HG03378 (cell line): ENCODE results near the gene RPS2.
"Not testable (repeated sequence)": the region's sequence is repeated elsewhere in the genome, so short reads cannot be mapped to it uniquely, and the experiment has no call there.

Experiments
- ATAC-seq: cut with Tn5 transposase; IDR thresholded peaks from one replicate; pipeline ENCODE4 v1.9.1; 2021; ENCODE audit warnings: mild to moderate bottlenecking, moderate library complexity; ENCODE audit not compliant: unreplicated experiment

Gene RPS2

DNA sequence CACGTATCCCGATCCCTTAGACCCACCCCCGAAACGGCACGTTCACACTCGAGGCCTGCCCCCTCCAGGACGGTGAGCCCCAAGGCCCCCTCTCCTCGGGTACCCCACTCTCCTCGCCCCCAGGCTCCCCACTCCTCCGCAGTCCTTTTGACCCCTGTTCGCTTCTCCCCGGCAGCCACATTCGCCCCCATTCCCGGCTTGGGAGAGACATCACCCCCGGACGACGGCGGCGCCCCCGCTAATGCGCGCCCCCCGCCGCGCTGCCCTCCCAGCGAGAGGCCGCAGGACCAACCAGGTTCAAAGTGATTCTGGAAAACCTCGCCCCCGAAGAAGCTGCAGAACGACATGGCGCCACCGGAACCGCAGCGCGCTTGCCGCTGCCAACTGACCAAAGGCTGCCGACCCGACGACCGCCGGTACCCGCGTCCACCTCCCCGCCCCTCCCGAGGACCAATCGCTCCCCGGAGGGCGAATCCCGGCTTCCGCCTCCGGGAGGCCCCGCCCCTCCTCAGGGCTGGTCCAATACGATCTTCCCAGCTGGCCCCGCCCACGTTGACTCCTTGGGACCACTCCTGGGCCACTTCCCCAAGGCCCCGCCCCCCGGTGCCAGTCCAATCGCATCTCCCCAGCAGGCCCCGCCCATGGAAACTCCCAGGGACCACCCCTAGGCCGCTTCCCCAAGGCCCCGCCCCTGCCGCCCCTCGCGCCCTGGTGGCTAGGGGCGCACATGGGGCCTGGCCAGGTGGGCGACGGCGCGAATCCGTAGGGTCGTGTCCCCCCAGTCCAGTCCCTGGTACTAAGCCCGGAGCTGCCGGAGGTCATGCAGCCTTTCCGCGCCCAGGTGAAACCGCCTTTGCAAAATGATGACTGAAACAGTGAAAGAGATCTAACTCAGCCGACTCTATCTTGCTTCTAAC, 21.6 kb downstream of the RPS2 start, which contains the start of gene MSRB1:
TSS of gene MSRB1 (minus strand) at position 390 of the 917 bp plus-strand sequence. CDS start at position 347, 43 bp downstream.
- peak; percentile 79 for ATAC-seq

DNA sequence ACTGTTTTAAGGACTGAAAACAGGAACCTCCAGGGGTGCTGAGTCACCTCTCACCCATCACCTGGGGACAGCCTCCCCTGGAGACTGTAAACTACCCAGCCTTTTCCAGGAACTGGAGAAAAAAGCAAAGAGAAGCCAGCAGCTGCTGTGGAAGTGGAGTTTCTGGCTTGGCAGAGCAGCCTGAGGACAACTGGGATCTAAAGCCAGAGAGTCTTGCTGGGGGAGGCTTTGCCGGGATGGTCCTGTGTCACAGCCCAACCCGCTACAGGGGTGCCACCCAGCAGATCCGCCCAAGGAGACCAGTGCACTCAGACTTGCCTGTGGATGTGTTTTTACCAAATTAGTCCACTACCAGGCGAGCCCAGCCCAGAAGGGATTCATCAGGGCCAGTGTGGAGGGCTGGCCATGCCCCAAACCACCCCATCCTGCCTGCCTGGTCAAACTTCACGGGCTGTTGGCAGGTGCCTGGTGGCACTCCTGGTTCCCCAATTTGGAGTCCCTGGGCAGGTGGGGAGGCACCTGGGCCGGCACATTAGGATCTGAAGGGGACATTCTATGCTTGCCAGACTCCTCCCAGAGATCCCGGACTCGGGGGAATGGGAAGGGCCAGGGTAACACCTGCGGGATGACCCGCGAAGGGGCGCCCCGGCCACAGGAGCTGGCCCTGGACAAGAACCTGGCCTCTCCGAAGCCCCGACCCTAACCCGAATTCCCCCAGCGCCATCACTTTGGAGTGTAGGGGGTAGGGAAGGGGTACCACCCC, 22.4 kb downstream of the RPS2 start:
- no peak for ATAC-seq

DNA sequence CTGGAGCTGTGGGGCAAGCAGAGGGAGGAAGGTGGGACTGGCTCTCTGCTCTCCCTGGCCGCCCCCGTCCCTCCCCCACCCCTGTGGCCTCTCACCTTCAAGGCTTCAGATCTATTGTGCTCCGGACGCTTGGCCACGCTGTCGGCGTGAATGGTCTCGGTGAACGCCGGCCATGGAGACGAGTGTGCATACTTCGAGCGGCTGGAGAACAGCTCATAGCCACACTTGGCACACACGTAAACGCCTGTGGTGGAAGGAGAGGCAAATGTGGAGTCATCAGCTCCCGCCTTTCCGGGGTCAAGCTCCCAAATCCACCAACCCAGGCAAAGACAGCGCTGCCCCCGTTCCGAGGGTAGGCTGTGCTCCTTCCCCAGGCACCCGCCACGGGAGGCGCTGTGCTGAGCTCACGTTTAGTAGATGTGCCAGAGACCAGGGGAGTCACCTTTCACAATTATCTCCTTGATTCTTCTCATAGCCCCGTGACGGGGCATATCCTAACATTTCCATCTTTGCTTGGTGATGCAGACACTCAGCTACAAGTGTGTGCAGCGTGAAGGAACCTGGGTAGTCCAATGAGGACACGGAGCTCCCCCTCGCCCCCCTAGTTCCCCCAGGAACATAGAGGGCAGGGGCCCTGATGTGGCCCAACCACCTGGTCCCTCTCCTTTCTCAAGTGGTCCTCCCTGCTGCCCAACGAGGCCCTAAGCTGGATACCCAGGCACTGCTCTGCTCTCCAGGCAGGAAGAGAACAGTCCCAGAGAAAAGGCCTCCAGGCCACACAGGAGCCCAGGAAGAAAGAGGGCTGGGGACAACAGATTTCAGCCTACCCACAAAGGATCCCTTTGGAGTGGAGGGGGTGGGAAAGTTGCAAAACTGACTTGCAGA, 23.2 kb downstream of the RPS2 start:
- no peak for ATAC-seq

DNA sequence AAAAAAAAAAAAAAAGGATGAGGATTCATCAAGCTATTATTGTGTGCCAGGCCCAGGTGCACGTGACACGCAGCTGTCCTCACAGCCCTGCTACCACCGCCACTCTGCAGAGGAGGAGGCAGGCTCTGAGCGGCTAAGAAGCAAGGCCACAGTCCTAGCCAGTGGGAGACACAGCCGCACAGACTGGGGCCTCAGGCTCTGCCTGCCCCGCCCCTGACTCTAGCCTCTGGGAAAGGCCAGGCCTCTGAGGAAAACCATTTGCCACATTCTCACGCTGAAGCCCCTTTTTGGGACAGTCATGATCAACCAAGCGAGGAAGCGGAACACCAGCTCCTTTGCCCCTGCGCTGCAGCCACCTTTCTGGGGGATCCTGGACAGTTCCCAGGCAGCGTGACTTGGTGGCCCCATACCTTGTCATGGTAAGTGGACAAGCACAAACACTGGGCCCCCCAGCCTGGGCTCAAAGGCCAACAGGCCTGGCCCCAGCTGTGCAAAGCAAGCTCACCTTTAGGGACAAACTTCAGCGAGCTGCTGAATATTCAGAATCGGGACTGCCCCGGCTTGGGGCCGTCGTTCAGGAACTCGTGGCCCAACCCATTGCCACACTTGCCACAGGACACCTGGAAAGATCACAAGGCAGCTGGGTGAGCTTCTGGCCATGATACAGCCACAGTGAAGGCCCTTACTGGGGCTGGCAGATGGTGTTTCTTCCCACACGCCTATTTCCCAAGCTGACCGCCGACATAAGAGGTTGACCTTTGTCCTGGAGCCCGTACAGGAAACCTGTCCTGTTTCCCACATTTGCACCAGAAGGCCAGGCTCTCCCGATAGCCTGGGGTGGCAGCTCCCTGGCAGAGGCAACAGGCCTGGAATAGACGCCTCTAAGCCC, 24.1 kb downstream of the RPS2 start:
- no peak for ATAC-seq

DNA sequence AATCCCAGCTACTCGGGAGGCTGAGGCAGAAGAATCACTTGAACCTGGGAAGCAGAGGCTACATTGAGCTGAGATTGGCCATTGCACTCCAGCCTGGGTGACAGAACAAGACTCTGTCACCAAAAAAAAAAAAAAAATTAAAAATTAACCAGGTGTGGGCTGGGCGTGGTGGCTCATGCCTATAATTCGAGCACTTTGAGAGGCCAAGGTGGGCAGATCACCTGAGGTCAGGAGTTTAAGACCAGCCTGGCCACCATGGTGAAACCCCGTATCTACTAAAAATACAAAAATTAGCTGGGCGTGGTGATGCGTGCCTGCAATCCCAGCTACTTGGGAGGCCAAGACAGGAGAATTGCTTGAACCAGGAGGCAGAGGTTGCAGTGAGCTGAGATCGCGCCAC, 24.8 kb downstream of the RPS2 start:
- not testable (repeated sequence) for ATAC-seq

DNA sequence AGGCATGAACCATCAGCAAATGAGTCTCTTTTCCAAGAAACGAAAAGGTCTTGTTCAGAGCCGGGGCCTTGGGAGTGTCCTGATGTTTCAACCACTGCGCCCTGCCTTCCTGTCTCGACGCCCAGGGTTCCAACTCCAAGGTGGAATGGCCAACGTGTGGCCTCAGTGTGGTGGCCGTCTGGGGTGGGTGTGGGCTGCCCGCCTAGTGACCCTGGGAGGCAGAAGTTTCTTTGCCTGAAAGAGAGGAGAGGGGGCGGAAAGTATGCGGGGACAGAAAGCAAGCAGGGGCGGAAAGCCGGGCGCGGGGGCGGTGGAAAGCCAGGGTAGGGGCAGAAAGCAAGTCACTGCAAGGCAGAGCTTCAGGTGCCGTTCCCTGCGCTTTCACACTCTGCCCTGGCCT, 25.7 kb downstream of the RPS2 start:
- ATAC-seq: no peak

DNA sequence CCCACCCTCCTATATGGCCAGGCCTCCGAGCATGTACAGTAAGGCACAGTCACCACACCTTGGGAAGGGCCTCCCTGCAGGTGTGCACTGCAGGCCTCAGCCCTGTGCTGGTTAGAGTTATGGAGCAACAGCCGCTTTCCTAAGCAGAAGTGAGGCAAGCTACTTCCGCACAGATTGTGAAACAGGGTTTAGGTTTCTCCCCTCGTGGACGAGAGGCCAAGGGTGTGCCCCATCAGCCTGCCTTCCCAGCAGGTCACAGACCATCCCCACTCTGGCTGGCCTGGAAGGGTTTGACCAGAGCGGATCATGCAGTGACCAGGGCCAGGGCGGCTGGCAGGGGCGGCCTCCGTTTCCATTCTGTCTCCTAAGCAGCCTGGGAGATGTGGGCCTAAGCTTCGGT, 26.3 kb downstream of the RPS2 start:
- no peak for ATAC-seq

DNA sequence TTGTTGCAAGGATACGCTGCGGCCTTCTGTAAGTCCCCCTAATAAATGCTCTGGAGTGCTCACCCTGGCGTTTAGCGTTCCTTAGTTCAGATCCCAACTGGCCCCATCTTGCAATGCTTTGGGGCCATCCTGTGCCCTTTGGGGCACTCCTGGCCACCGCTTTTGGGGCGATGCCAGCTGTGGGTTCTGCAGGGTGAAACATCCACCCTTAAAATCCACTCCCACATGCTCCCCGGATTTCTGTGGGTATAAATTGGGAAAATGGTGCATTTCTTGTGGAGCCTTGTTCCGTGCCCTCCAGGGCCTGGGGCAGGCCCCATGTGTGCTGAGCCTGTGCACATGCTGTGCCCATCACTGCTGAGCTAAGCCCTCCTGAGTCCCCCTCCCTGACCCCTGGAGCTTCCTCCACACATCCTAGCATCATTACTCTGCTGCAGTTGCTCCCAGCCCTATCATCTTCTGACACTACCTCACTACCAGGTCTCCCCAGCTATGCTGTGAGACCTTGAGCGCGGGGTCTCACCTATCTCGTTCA, 27.6 kb downstream of the RPS2 start:
- no peak for ATAC-seq

DNA sequence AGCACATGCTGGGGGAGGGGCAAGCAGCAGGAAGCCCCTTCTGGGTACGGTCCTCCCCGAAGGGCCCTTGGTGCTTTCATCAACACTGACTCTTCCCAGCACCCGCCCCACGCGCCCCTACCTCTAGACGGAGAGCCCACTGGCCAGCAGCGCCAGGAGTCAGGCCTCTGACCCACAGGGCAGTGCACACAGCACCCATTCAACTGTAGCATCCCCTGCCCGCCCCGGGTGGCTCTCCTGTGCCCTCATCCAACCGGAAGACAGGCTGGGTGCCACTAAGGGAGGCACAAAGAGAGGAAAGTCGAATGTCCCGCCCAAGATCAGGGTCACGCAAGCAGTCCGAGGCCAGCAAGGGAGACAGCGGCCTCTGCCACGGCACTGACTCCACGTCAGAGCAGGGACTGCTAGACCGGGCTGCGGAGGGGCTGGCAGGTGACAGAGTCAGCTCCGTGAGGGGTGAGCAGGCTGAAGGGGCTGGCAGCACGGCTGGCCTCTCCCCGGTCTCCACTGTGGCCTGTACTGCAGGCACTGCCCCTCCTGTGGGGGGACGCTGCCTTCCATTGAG, 31.4 kb downstream of the RPS2 start:
- no peak for ATAC-seq

DNA sequence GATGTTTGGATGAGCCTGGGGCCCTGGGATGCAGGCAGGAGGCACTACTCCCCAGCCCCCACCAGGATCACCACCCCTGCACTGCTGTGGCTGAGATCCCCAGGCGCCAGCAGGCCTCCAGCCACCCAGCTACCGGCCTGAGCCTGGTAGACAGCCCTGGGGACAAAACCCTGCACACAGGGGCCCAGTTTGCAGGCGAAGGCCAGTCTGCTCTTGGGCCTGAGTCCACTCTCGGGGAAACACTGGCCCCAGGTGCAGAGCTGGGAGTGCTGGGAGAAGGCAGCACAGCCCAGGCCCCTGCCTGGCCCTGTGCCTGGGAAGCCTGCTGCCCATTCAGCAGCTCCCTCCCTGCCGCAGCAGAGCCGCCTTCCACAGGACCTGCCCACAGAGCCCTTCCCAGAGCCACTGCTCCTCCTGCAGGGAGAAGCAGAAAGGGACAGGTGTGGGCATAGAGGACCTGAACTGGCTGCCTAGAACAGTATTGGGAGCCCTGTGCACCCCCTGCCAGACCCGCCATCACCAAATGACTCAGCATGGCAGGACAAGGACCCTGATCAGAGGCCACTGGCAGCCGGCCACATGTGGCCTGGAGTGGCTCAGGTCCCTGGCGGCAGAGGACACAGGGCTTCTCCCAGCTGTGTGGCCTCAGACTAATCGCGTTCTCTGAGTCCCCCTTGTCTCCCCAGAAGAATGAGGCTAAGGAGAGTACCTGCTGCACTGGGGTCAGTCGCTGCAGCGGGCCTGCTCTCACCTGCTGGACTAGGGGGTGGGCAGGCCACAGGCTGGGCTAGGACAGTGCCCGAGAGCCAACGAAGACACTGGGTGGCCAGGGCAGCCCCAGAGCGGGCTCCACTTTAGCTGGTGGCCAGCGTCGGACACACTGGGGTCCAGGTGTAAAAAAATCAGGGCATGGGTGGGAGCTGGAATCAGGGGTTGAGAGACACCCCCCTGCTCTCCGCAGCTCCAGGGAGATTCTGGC, 32.3 kb downstream of the RPS2 start:
- no peak for ATAC-seq

DNA sequence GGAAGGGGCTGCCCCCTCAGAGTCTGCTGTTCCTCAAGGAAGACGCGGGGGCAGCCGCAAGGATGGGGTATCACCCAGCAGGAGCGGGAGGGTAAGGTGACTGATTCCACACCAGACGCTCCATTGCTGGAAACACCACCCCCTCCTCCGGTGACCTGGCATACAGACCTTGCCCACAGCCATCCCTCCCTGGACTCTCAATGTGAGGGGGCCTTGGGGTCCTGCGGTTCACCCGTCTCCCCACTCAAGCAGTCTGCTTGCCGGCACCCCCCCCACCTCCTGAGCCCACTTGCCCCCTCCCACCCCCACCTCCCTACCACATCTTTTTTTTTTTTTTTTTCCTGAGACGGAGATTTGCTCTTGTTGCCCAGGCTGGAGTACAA, 34.3 kb downstream of the RPS2 start:
- ATAC-seq: no peak

DNA sequence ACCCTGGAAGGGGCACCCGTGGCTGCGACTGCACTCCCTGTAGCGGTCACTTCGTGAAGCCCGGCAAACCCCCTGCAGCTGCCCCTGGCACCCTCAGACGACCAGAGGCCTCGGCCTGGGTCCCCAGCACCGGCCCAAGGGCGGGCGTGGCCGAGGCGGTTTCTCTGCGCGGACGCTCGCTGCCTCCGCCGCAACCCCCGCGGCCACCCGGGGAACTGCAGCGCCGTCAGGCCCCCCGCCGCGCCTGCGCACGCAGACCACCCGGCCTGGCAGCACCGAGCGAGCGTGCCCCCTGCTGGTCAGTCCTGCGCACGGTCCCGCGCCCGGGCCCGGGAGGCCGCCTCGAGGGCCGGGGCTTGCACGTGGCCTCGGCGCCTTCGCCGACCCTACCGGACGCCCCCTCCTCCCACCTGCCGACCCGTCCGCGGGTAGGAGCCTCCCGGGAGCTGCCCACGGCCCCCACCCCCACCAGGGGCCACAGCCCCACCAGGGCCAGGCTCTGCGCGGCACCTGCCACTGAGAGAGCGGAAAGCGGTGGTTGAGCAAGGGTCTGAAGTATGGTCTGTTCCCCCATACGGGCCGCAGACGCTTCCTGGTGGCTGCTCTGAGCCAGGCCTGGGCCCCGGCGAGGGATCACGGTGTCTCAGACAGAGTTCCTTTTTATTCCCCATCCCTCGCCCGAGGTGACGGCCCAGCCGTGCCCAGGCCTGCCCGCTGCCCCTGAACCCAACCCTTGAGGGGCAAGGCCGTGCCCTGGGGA, 34.9 kb downstream of the RPS2 start:
- peak; percentile 66 for ATAC-seq

DNA sequence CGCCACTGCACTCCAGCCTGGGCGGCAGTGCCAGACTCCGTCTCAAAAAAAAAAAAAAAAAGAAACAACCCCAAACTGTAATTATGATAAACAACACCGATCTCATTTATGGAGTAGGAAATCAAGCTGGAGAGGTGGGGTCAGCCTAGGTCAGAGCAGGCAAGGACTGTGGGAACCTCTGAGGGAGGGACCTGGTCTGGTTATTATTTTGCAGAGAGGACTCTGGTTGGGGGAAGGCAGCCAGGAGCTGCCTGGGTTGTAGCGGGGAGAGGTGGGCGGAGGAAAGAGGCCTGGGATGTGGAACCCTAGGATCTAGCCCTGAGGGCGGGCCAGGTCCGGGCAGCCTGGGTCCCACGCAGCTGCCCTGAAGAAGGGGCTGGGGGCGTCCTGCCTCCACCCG, 35.5 kb downstream of the RPS2 start:
- no peak for ATAC-seq

DNA sequence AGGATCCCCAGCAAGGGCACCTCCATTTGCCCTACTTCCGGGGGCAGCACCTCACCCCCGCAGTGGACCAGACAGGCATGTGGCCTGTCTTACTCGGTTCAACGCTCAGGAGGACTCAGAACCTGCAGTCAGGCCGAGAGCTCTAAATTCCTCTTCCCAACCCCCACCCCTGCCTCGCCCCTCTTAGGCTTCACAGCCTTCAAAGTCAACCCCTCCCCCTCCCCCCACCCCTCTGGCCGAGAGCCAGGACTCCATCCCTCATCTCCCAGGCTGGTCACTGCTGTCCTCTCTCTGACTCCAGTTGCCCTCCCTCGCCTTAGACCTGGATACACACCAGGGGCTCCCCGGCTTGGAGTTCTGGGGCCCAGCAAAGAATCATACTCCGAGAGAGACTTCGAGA, 38.4 kb downstream of the RPS2 start:
- ATAC-seq: no peak

DNA sequence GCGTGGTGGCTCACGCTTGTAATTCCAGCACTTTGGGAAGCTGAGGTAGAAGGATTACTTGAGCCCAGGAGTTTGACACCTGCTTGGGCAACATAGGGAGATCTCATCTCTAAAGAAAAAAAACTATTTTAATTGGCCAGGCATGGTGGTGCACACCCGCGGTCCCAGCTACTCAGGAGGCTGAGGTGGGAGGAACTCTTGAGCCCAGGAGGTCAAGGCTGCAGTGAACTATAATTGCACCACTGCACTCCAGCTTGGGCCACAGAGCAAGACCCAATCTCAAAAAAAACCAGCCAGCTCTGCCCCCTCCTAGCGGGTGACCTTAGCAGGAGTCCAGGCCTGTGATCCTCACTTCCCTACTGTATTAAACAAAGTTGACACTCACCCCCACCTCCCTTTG, 40.5 kb downstream of the RPS2 start:
- ATAC-seq: no peak

DNA sequence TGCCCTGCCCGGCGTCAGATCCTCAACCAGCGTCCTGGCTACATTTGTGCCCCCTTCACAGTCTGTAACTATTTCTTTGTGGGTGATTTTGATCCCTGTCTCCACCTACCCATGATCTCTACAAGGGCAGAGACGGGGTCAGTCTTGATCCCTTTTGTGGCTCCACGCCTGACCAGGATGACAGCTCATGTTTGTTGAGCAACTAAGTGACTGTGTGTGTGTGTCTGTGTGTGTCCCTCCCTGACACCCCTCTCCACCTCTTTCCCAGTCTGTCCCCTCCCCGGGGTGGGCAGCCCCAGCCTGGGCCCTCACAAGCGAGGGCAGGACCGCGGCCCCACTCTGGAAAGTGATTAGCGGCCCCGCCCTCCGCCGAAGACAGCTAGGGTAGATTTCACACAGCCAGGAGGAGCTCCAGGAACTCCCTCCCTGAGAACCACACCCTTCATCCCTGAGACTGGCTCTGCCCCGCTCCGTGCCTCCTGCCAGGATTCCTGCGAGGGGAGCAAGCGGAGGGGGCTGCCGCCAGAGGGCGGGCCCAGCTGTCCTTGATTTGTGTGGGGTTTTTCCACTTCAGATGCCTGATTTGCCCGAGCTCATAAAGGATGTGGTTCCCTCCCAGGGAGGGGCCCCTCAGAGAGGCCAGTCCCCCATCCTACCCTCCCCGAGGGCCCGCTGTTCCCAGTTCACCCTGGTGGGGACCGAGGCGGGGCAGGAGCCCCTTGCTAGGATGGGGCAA, 41.2 kb downstream of the RPS2 start:
- ATAC-seq: no peak

DNA sequence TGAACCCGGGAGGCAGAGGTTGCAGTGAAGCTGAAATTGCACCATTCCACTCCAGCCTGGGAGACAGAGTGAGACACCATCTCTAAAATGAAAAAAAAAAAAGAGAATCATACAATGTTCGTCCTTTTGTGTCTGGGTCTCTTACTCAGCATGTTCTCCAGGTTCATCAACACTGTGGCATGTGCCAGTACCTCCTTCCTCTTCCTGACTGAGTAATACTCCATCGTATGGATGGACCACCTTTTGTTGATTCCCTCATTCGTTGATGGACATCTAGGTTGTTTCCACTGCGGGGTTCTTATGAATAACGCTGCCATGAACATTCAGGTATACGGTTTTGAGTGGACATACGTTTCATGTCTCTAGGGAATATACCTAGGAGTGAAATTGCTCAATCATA, 42.3 kb downstream of the RPS2 start:
- no peak for ATAC-seq
